ENCODE data around the gene ANXA6.

Gene ANXA6

DNA sequence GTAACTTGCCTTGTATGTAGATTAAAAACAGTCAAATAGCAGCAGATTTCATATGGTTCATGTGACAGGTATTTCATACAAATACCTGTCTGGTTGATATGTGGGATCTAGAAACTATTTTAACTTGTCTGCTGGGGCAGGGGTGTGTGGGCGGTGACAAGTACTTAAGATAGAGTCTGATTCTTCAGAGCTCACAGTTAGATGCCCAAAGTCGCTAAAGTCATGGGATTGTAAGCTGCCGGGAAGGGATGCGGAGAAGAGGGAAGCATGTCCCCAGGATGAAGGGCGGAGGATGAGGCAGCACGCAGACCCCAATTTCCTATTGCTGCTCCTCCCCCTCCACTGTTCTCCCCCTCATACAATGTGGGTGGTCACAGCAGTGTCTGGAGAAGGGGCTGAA lies 13.3 kb downstream of the ANXA6 start:
- no peak overlapping the region for H2AFZ ChIP-seq (ENCODE audit: low read depth, low read length)
- H3K9me3 ChIP-seq (ENCODE audit: insufficient read depth, low read length, severe bottlenecking): no peaks in the 10 kb centered on the region
- no peak overlapping the region for H3K4me2 ChIP-seq (ENCODE audit: insufficient read depth, low read length)
- no peak overlapping the region for H3K27ac ChIP-seq (ENCODE audit: low read length)
- no peaks in the 10 kb centered on the region for H3K27me3 ChIP-seq (ENCODE audit: insufficient read depth, low read length, poor library complexity)
- DNase-seq (no peak), ATAC-seq (ENCODE audit: insufficient read depth, low read depth) (no peak)
- peaks cover 3% of the 10 kb centered on the region for H3K4me1 ChIP-seq (ENCODE audit: insufficient read depth, low read length)
- peaks cover 72% of the 10 kb centered on the region for H3K79me2 ChIP-seq (ENCODE audit: insufficient read depth, low read length)
- H4K20me1 ChIP-seq (ENCODE audit: insufficient read depth, low read length): peaks cover 57% of the 10 kb centered on the region
- TF ChIP-seq, protein P1, sequence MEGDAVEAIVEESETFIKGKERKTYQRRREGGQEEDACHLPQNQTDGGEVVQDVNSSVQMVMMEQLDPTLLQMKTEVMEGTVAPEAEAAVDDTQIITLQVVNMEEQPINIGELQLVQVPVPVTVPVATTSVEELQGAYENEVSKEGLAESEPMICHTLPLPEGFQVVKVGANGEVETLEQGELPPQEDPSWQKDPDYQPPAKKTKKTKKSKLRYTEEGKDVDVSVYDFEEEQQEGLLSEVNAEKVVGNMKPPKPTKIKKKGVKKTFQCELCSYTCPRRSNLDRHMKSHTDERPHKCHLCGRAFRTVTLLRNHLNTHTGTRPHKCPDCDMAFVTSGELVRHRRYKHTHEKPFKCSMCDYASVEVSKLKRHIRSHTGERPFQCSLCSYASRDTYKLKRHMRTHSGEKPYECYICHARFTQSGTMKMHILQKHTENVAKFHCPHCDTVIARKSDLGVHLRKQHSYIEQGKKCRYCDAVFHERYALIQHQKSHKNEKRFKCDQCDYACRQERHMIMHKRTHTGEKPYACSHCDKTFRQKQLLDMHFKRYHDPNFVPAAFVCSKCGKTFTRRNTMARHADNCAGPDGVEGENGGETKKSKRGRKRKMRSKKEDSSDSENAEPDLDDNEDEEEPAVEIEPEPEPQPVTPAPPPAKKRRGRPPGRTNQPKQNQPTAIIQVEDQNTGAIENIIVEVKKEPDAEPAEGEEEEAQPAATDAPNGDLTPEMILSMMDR (IDR thresholded peaks at IDR 0.05; ENCODE audit: borderline replicate concordance, extremely low read depth, low read length, poor library complexity, severe bottlenecking): no peak
- no peak for TF ChIP-seq EZH2 (IDR thresholded peaks at IDR 0.05; ENCODE audit: borderline replicate concordance, low read depth, low read length, severe bottlenecking)
- H3K36me3 ChIP-seq (ENCODE audit: insufficient read depth, low read length): peaks cover 89% of the 10 kb centered on the region
- no peak overlapping the region for H3K4me3 ChIP-seq (ENCODE audit: low read depth in 1 of 2, low read length in 2 of 2)
- no peak overlapping the region for H3K9ac ChIP-seq (ENCODE audit: low read depth, low read length)

DNA sequence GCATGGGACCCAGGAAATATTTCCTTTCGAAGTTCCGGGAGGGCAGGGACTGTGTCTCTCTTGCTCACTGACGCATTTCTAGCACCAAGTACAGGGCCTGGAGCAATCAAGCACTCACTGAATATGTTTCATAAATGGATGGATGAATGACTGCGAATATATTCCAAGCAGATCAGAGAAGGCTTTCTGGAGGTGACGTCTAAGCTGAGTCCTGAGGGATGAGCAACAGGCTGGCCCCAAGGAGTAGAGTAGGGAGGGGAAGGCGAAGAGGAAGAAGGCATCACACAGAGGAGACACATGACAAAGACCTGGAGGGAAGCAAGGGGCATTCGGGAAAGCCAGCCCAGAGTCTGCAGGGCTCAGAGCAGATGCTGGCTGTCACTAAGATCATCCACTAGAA lies 13.9 kb downstream of the ANXA6 start:
- H3K79me2 ChIP-seq (ENCODE audit: insufficient read depth, low read length): peaks cover 66% of the 10 kb centered on the region
- H2AFZ ChIP-seq (ENCODE audit: low read depth, low read length): no peak overlapping the region
- H3K9me3 ChIP-seq (ENCODE audit: insufficient read depth, low read length, severe bottlenecking): no peaks in the 10 kb centered on the region
- no peak overlapping the region for H3K27ac ChIP-seq (ENCODE audit: low read length)
- H3K9ac ChIP-seq (ENCODE audit: low read depth, low read length): no peak overlapping the region
- ATAC-seq (ENCODE audit: insufficient read depth, low read depth) (no peak), DNase-seq (no peak)
- H3K27me3 ChIP-seq (ENCODE audit: insufficient read depth, low read length, poor library complexity): no peaks in the 10 kb centered on the region
- no peak overlapping the region for H3K4me3 ChIP-seq (ENCODE audit: low read depth in 1 of 2, low read length in 2 of 2)
- H4K20me1 ChIP-seq (ENCODE audit: insufficient read depth, low read length): peaks cover 60% of the 10 kb centered on the region
- TF ChIP-seq EZH2 (IDR thresholded peaks at IDR 0.05; ENCODE audit: borderline replicate concordance, low read depth, low read length, severe bottlenecking): no peak
- TF ChIP-seq, protein P1 (IDR thresholded peaks at IDR 0.05; ENCODE audit: borderline replicate concordance, extremely low read depth, low read length, poor library complexity, severe bottlenecking): no peak
- no peaks in the 10 kb centered on the region; the same call in 1 of the 2 replicates for H3K4me1 ChIP-seq (ENCODE audit: insufficient read depth, low read length)
- H3K36me3 ChIP-seq (ENCODE audit: insufficient read depth, low read length): peaks cover 94% of the 10 kb centered on the region
- no peak overlapping the region for H3K4me2 ChIP-seq (ENCODE audit: insufficient read depth, low read length)

- no peak for ATAC-seq (ENCODE audit: insufficient read depth, low read depth)
- TF ChIP-seq EZH2 (IDR thresholded peaks at IDR 0.05; ENCODE audit: borderline replicate concordance, low read depth, low read length, severe bottlenecking): no peak
- TF ChIP-seq, protein P1 (IDR thresholded peaks at IDR 0.05; ENCODE audit: borderline replicate concordance, extremely low read depth, low read length, poor library complexity, severe bottlenecking): no peak
- Histone ChIP-seq H3K9me3 (ENCODE audit: insufficient read depth, low read length, severe bottlenecking) (no peaks in the 10 kb centered on the region), H3K27ac (ENCODE audit: low read length) (no peak overlapping the region), H2AFZ (ENCODE audit: low read depth, low read length) (no peak overlapping the region), H3K4me3 (ENCODE audit: low read depth in 1 of 2, low read length in 2 of 2) (no peak overlapping the region), H3K36me3 (ENCODE audit: insufficient read depth, low read length) (peaks cover 94% of the 10 kb centered on the region), H3K79me2 (ENCODE audit: insufficient read depth, low read length) (peaks cover 59% of the 10 kb centered on the region), H3K9ac (ENCODE audit: low read depth, low read length) (no peak overlapping the region), H3K4me2 (ENCODE audit: insufficient read depth, low read length) (no peak overlapping the region), H3K27me3 (ENCODE audit: insufficient read depth, low read length, poor library complexity) (no peaks in the 10 kb centered on the region), H4K20me1 (ENCODE audit: insufficient read depth, low read length) (peaks cover 53% of the 10 kb centered on the region), H3K4me1 (ENCODE audit: insufficient read depth, low read length) (no peaks in the 10 kb centered on the region)
- DNase-seq: no peak
These were observed 14.6 kb downstream of the ANXA6 start for GRCh38 chr5:151142933-151143332.

DNA sequence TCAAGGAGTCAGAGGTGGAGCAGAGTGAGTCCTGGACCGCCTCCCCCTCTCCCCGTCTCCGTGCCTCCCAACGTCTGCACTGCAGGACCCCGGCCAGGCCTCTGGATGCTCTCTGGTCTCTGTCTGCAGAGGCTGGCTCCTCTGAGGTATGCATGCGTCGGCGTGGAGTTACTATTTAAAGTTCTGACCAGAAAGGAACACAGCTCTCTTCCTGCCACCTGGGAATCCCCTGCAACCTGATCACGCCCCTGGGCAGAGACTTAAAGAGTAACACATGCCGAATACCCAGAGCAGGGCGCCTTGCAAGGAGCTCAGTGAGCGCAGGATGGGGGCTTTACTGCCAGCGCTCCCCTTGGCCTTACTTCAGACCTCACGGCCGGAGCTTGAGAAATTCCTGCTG lies 16.0 kb downstream of the ANXA6 start:
- DNase-seq: no peak

More for the DNA sequence above, 16.0 kb downstream of the ANXA6 start:
- Histone ChIP-seq H3K4me1 (ENCODE audit: insufficient read depth, low read length) (no peaks in the 10 kb centered on the region), H3K79me2 (ENCODE audit: insufficient read depth, low read length) (peaks cover 45% of the 10 kb centered on the region), H3K9ac (ENCODE audit: low read depth, low read length) (no peak overlapping the region), H3K4me2 (ENCODE audit: insufficient read depth, low read length) (no peak overlapping the region), H3K4me3 (ENCODE audit: low read depth in 1 of 2, low read length in 2 of 2) (no peak overlapping the region), H2AFZ (ENCODE audit: low read depth, low read length) (no peak overlapping the region), H3K9me3 (ENCODE audit: insufficient read depth, low read length, severe bottlenecking) (no peaks in the 10 kb centered on the region), H3K36me3 (ENCODE audit: insufficient read depth, low read length) (peaks cover 94% of the 10 kb centered on the region), H3K27me3 (ENCODE audit: insufficient read depth, low read length, poor library complexity) (no peaks in the 10 kb centered on the region), H4K20me1 (ENCODE audit: insufficient read depth, low read length) (peaks cover 52% of the 10 kb centered on the region), H3K27ac (ENCODE audit: low read length) (no peak overlapping the region)
- ATAC-seq (ENCODE audit: insufficient read depth, low read depth): no peak
- TF ChIP-seq, protein P1 (IDR thresholded peaks at IDR 0.05; ENCODE audit: borderline replicate concordance, extremely low read depth, low read length, poor library complexity, severe bottlenecking): no peak
- no peak for TF ChIP-seq EZH2 (IDR thresholded peaks at IDR 0.05; ENCODE audit: borderline replicate concordance, low read depth, low read length, severe bottlenecking)
